Measurements from ENCODE around the gene CALCA. TPM values are rescaled to one million over a fixed set of nuclear protein-coding genes. Genes with fewer than 3 reads are reported as not detected.

The CALCA gene
- total and polyA plus RNA-seq, 2 of the 8 experiments (the other 6 are each of a cell fraction or from before 2014, with no cell fraction given), result 0.50 to 0.73 TPM

- no peak overlapping the region for H2BK120ac ChIP-seq (replicated peaks; ENCODE audit: low read depth, low read length)
- no peak overlapping the region for H4K91ac ChIP-seq (replicated peaks; ENCODE audit: insufficient read length, low read length)
- no peaks in the 10 kb centered on the region for H3K79me2 ChIP-seq (ENCODE audit: control insufficient read depth in 1 of 2, insufficient read depth in 2 of 2, low read length in 2 of 2)
- no peaks in the 10 kb centered on the region for H4K20me1 ChIP-seq (replicated peaks in 1 of 2; ENCODE audit: control insufficient read depth in 1 of 2, insufficient read depth in 2 of 2, low read length in 2 of 2)
- no peaks in the 10 kb centered on the region for H3K23me2 ChIP-seq (ENCODE audit: low read depth, low read length)
- H4K8ac ChIP-seq (ENCODE audit: extremely low read depth, insufficient read depth, low read length), result no peak overlapping the region
- no peak overlapping the region for H2AK5ac ChIP-seq (ENCODE audit: low read depth, low read length)
- H3K9me3 ChIP-seq (ENCODE audit: insufficient read depth in 2 of 2, low read depth in 1 of 2, low read length in 1 of 2), result peaks cover 0 to 3% of the 10 kb centered on the region in 2 experiments; a peak in 1 of 4 replicates
- no peaks in the 10 kb centered on the region for H3K27me3 ChIP-seq (replicated peaks in 1 of 4; ENCODE audit: control insufficient read depth in 3 of 4, extremely low read depth in 1 of 4, insufficient read depth in 3 of 4, low read length in 3 of 4)
- POLR2A ChIA-PET (ENCODE audit: partially characterized antibody), result no interaction called here
- H3K23ac ChIP-seq (ENCODE audit: insufficient read length), result no peak overlapping the region
- no peak overlapping the region for H3K4me2 ChIP-seq (ENCODE audit: insufficient read depth in 1 of 2, low read depth in 2 of 2, low read length in 2 of 2)
- H3K9ac ChIP-seq (replicated peaks in 1 of 4; ENCODE audit: extremely low read depth in 1 of 4, low read depth in 3 of 4, low read length in 3 of 4), result no peak overlapping the region
- H2BK15ac ChIP-seq (ENCODE audit: low read length), result no peak overlapping the region
- H3K56ac ChIP-seq (replicated peaks; ENCODE audit: insufficient read length, low read depth, low read length), result no peak overlapping the region
- no peak overlapping the region for H2BK12ac ChIP-seq (ENCODE audit: low read depth, low read length)
- no peak for FAIRE-seq
- H3K36me3 ChIP-seq (ENCODE audit: control insufficient read depth in 2 of 4, insufficient read depth in 4 of 4, low read length in 3 of 4), result no peaks in the 10 kb centered on the region
- no peak overlapping the region for H4K5ac ChIP-seq (ENCODE audit: insufficient read length, low read depth, low read length)
- H3K4me3 ChIP-seq (ENCODE audit: extremely low read depth in 1 of 4, insufficient read depth in 2 of 4, low read depth in 3 of 4, low read length in 4 of 4), result no peak overlapping the region
- H2BK5ac ChIP-seq (ENCODE audit: low read depth, low read length), result no peak overlapping the region
- TF ChIP-seq RAD21 (IDR thresholded peaks at IDR 0.05 in 1 of 2, conservative IDR thresholded peaks at IDR 0.05 in 1 of 2; ENCODE audit: low read depth in 2 of 2, low read length in 2 of 2) (no peak), SIX5 (IDR thresholded peaks at IDR 0.05; ENCODE audit: low read depth, low read length) (no peak), CBX5 (IDR thresholded peaks at IDR 0.05; ENCODE audit: low read depth, low read length) (no peak), YY1 (IDR thresholded peaks at IDR 0.05; ENCODE audit: low read depth, low read length) (no peak), RBBP5 (IDR thresholded peaks at IDR 0.05; ENCODE audit: borderline replicate concordance, low read depth, low read length) (no peak), RNF2 (IDR thresholded peaks at IDR 0.05; ENCODE audit: borderline replicate concordance, low read depth, low read length, missing control alignments, poor library complexity, severe bottlenecking) (no peak), SP4 (IDR thresholded peaks at IDR 0.05; ENCODE audit: low read length) (no peak), BRCA1 (IDR thresholded peaks at IDR 0.05; ENCODE audit: low read depth, low read length) (no peak), HDAC2 (IDR thresholded peaks at IDR 0.05; ENCODE audit: borderline replicate concordance in 1 of 2, low read depth in 2 of 2, low read length in 2 of 2) (no peak), CREB1 (IDR thresholded peaks at IDR 0.05) (no peak), ASH2L (IDR thresholded peaks at IDR 0.05; ENCODE audit: low read length) (no peak)
- CTCF ChIA-PET (ENCODE audit: partially characterized antibody), result interaction anchor here (1.2 to 3.1 kb wide), 5 partner anchors 10 to 143 kb away, joined by 3 to 14 read pairs (median 6); no protein-coding TSS in a partner anchor
- no peaks in the 10 kb centered on the region for H3K4me1 ChIP-seq (replicated peaks in 1 of 4; ENCODE audit: control insufficient read depth in 3 of 4, insufficient read depth in 4 of 4, low read length in 3 of 4)
- H3K18ac ChIP-seq (ENCODE audit: extremely low read depth, low read length), result no peak overlapping the region
- DNase-seq (ENCODE audit: low read depth in 1 of 2, low spot score in 2 of 2), result no peak
- H2BK20ac ChIP-seq (ENCODE audit: low read length), result no peak overlapping the region
- H2AFZ ChIP-seq (ENCODE audit: low read length), result no peak overlapping the region
- H3K14ac ChIP-seq (ENCODE audit: insufficient read length), result no peak overlapping the region
- no peaks in the 10 kb centered on the region for H3K79me1 ChIP-seq (ENCODE audit: low read depth, low read length)
- H3K27ac ChIP-seq (ENCODE audit: low read depth, low read length), result no peak overlapping the region
- no peak overlapping the region for H3K4ac ChIP-seq (replicated peaks; ENCODE audit: insufficient read length, low read depth, low read length)
- WGBS, 2 experiments (ENCODE audit: extremely low coverage in 1 of 2, insufficient coverage in 1 of 2, insufficient read length in 1 of 2, insufficient replicate concordance in 2 of 2, low coverage in 1 of 2, low lambda C conversion rate in 2 of 2, missing lambda C conversion rate in 1 of 2), result 73% methylated on average over 1 of the region's 1 CpG; no CpG with 5 or more reads in 1 of the 2 experiments
These were observed 44.0 kb upstream of the CALCA start for GRCh38 chr11:15016200-15016599.
